Activated gamma-delta T cell (primary cell): ENCODE results near the gene KLC3.
"Not testable (repeated sequence)": the region's sequence is repeated elsewhere in the genome, so short reads cannot be mapped to it uniquely, and the experiment has no call there.

Experiments used
- DNase-seq: peaks from one replicate; lab custom pipeline; 2025; lab: John Stamatoyannopoulos, UW

Gene KLC3

GRCh38 chr19:45315304-45315703 lies 25.2 kb upstream of the KLC3 start:
- no peak for DNase-seq

GRCh38 chr19:45320997-45321775 lies 19.4 kb upstream of the KLC3 start:
- no peak for DNase-seq

- no peak for DNase-seq
Observed at GRCh38 chr19:45321848-45322247, 18.7 kb upstream of the KLC3 start.

GRCh38 chr19:45322311-45322710 lies 18.2 kb upstream of the KLC3 start:
- no peak for DNase-seq

GRCh38 chr19:45322744-45323281 lies 17.7 kb upstream of the KLC3 start, which contains the start of gene CKM:
TSS of gene CKM (minus strand) at chr19:45322875. CDS start at chr19:45319713, 3,162 bp downstream.
- no peak for DNase-seq

GRCh38 chr19:45323671-45324081 lies 16.9 kb upstream of the KLC3 start:
- DNase-seq = no peak

GRCh38 chr19:45324349-45324907 lies 16.1 kb upstream of the KLC3 start:
- no peak for DNase-seq

GRCh38 chr19:45327404-45328143 lies 13.0 kb upstream of the KLC3 start:
- no peak for DNase-seq

- no peak for DNase-seq
Observed at GRCh38 chr19:45331411-45331810, 9.1 kb upstream of the KLC3 start.

- no peak for DNase-seq
Observed at GRCh38 chr19:45333609-45334303, 6.8 kb upstream of the KLC3 start.

- not testable (repeated sequence) for DNase-seq
Observed at GRCh38 chr19:45334881-45335280, 5.7 kb upstream of the KLC3 start.

GRCh38 chr19:45336696-45337251 lies 3.8 kb upstream of the KLC3 start:
- no peak for DNase-seq

- no peak for DNase-seq
Observed at GRCh38 chr19:45339629-45340028, 921 bp upstream of the KLC3 start.

- no peak for DNase-seq
Observed at GRCh38 chr19:45340899-45341453, 426 bp downstream of the KLC3 start.

GRCh38 chr19:45342911-45343310 lies 2.4 kb downstream of the KLC3 start:
- no peak for DNase-seq

- DNase-seq = no peak
Observed at GRCh38 chr19:45344621-45345505, 4.3 kb downstream of the KLC3 start.

GRCh38 chr19:45345506-45345860 lies 4.9 kb downstream of the KLC3 start:
- DNase-seq = no peak

- no peak for DNase-seq
Observed at GRCh38 chr19:45346449-45346848, 5.9 kb downstream of the KLC3 start.

GRCh38 chr19:45347570-45348366 lies 7.2 kb downstream of the KLC3 start:
- no peak for DNase-seq
